B cell (primary cell): ENCODE results near the gene ERO1B.

Experiments
- EZH2 ChIP-seq: IDR thresholded peaks from 2 replicates; pipeline ENCODE4 v1.6.1; 2012; ENCODE audit warnings: borderline replicate concordance, low read depth, mild to moderate bottlenecking, moderate library complexity, low read length; ENCODE audit not compliant: insufficient read depth, poor library complexity, severe bottlenecking
- TF ChIP-seq, protein P1 (sequence below): fragments of 200-600 bp; IDR thresholded peaks from one replicate; pipeline ENCODE4 v1.8.0; 2022; ENCODE audit warnings: antibody characterized with exemption, mild to moderate bottlenecking

GRCh38 chr1:236167154-236167553 is 114.6 kb downstream of the ERO1B start:
- TF ChIP-seq, protein P1, sequence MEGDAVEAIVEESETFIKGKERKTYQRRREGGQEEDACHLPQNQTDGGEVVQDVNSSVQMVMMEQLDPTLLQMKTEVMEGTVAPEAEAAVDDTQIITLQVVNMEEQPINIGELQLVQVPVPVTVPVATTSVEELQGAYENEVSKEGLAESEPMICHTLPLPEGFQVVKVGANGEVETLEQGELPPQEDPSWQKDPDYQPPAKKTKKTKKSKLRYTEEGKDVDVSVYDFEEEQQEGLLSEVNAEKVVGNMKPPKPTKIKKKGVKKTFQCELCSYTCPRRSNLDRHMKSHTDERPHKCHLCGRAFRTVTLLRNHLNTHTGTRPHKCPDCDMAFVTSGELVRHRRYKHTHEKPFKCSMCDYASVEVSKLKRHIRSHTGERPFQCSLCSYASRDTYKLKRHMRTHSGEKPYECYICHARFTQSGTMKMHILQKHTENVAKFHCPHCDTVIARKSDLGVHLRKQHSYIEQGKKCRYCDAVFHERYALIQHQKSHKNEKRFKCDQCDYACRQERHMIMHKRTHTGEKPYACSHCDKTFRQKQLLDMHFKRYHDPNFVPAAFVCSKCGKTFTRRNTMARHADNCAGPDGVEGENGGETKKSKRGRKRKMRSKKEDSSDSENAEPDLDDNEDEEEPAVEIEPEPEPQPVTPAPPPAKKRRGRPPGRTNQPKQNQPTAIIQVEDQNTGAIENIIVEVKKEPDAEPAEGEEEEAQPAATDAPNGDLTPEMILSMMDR, result no peak
- TF ChIP-seq EZH2, result no peak
